Dermis microvascular lymphatic vessel endothelial cell (primary cell): Measurements from ENCODE around the gene CELSR2. TPM values are rescaled to one million over a fixed set of nuclear protein-coding genes. Genes with fewer than 3 reads are reported as not detected.

Source experiments
- DNase-seq, 2 donors: peaks; one replicate each; pipeline versions ENCODE4 v3.0.0 to v3.0.0-alpha.2; 2010; ENCODE audit warnings: low read depth in 2 of 2
- total RNA-seq: library from RNA; depleted of rRNA; stranded (reverse); fragments of >200 nt; gene quantifications from 2 replicates; pipeline ENCODE4 v1.2.1, GENCODE V29; 2014

Gene CELSR2
- total RNA-seq, 1 donor from 2014 or later = 0.51 TPM

- DNase-seq = no peak
These were observed 21.2 kb upstream of the CELSR2 start for GRCh38 chr1:109228167-109228566.

GRCh38 chr1:109229531-109230127 lies 19.7 kb upstream of the CELSR2 start:
- DNase-seq = no peak

- DNase-seq = no peak
These were observed 18.3 kb upstream of the CELSR2 start for GRCh38 chr1:109231066-109231465.

- DNase-seq = no peak
These were observed 14.2 kb upstream of the CELSR2 start for GRCh38 chr1:109235137-109235536.

GRCh38 chr1:109237512-109237911 lies 11.8 kb upstream of the CELSR2 start:
- no peak for DNase-seq

GRCh38 chr1:109238382-109238781 lies 11.0 kb upstream of the CELSR2 start:
- DNase-seq = no peak

- DNase-seq = no peak
These were observed 10.3 kb upstream of the CELSR2 start for GRCh38 chr1:109239047-109239408.

GRCh38 chr1:109239409-109240068 lies 9.8 kb upstream of the CELSR2 start:
- peak in 1 of 2 donors; percentile 42 for DNase-seq

GRCh38 chr1:109240158-109241152 lies 8.9 kb upstream of the CELSR2 start:
- peak in 1 of 2 donors; percentile 26 for DNase-seq

GRCh38 chr1:109241344-109241743 lies 8.0 kb upstream of the CELSR2 start:
- DNase-seq = no peak

- no peak for DNase-seq
These were observed 7.4 kb upstream of the CELSR2 start for GRCh38 chr1:109241841-109242345.

- DNase-seq = no peak
These were observed 7.0 kb upstream of the CELSR2 start for GRCh38 chr1:109242387-109242786.

GRCh38 chr1:109243221-109243620 lies 6.1 kb upstream of the CELSR2 start:
- no peak for DNase-seq

GRCh38 chr1:109243860-109244552 lies 5.3 kb upstream of the CELSR2 start:
- DNase-seq = no peak

- no peak for DNase-seq
These were observed 3.2 kb upstream of the CELSR2 start for GRCh38 chr1:109246141-109246551.

- no peak for DNase-seq
These were observed 1.7 kb upstream of the CELSR2 start for GRCh38 chr1:109247401-109248365.

GRCh38 chr1:109248444-109248796 lies 919 bp upstream of the CELSR2 start:
- DNase-seq = no peak

GRCh38 chr1:109249654-109250401 lies 489 bp downstream of the CELSR2 start:
- DNase-seq = no peak

GRCh38 chr1:109250454-109251276 lies 1.3 kb downstream of the CELSR2 start:
- no peak for DNase-seq
